ENCODE results near the gene DPP8.

DNA sequence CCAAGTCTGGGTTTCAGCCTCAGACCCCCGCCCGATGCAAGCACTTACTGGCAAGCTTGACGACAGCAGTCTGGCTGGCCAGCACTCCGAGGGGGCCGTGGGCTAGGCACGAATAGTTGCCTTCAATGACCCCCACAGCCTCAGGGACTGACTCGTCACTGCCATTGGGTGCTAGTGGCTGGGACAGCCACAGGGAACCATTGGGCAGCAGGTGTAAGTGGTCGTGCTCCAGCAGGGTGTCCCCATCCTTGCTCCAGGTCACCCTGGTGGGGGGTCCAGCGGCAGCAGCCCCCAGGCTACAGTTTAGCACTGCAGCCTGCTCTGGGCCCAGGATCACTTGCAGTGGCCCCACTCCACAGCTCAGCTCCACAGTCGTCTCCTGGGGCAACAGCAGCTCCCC is 106.5 kb downstream of the DPP8 start:
- no peak for TF ChIP-seq POLR2A (IDR thresholded peaks at IDR 0.05)
- TF ChIP-seq, protein P1, sequence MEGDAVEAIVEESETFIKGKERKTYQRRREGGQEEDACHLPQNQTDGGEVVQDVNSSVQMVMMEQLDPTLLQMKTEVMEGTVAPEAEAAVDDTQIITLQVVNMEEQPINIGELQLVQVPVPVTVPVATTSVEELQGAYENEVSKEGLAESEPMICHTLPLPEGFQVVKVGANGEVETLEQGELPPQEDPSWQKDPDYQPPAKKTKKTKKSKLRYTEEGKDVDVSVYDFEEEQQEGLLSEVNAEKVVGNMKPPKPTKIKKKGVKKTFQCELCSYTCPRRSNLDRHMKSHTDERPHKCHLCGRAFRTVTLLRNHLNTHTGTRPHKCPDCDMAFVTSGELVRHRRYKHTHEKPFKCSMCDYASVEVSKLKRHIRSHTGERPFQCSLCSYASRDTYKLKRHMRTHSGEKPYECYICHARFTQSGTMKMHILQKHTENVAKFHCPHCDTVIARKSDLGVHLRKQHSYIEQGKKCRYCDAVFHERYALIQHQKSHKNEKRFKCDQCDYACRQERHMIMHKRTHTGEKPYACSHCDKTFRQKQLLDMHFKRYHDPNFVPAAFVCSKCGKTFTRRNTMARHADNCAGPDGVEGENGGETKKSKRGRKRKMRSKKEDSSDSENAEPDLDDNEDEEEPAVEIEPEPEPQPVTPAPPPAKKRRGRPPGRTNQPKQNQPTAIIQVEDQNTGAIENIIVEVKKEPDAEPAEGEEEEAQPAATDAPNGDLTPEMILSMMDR (IDR thresholded peaks at IDR 0.05) = no peak

All from upper lobe of left lung (tissue), 4 donors.